Transverse colon (tissue), 4 donors: ENCODE results near the gene PDC. TPM values are rescaled to one million over a fixed set of nuclear protein-coding genes. Genes with fewer than 3 reads are reported as not detected.

Source experiments
- DNase-seq: peaks from one replicate; pipeline ENCODE4 v3.0.0-alpha.2; 2019
- H3K27ac ChIP-seq, 4 donors: fragments of 200-600 bp; sonication (generic); 2 replicates each; pipeline ENCODE4 v1.5.1; 2016 to 2018; ENCODE audit warnings: inconsistent platforms in 4 of 4
- H3K27me3 ChIP-seq: fragments of 200-600 bp; sonication (generic); 2 replicates; pipeline ENCODE4 v1.5.1; 2017; ENCODE audit warnings: inconsistent platforms
- H3K36me3 ChIP-seq, 4 donors: fragments of 200-600 bp; sonication (generic); 2 replicates each; pipeline ENCODE4 v1.5.1; 2017 to 2019; ENCODE audit warnings: inconsistent platforms in 4 of 4
- H3K4me1 ChIP-seq, 4 donors: fragments of 200-600 bp; sonication (generic); 2 replicates each; pipeline ENCODE4 v1.5.1; 2017 to 2020; ENCODE audit warnings: inconsistent platforms in 4 of 4
- H3K4me3 ChIP-seq, 4 donors: fragments of 200-600 bp; sonication (generic); 1 replicate in 1 of 4; 2 replicates in 3 of 4; pipeline versions ENCODE4 v1.5.1 to v1.6.1; 2017 to 2019; ENCODE audit warnings: inconsistent platforms in 4 of 4
- H3K9me3 ChIP-seq, 2 donors: fragments of 200-600 bp; sonication (generic); 2 replicates each; pipeline ENCODE4 v1.5.1; 2017 to 2019; ENCODE audit warnings: inconsistent platforms in 2 of 2
- EP300 ChIP-seq: sonication (generic); formaldehyde crosslinking; IDR thresholded peaks from one replicate; pipeline ENCODE4 v1.6.1; 2017; ENCODE audit warnings: antibody characterized with exemption, low read depth
- POLR2A ChIP-seq: fragments of 450-650 bp; IDR thresholded peaks from one replicate; pipeline ENCODE4 v1.6.1; 2016; ENCODE audit warnings: antibody characterized with exemption, mild to moderate bottlenecking, moderate library complexity
- POLR2AphosphoS5 ChIP-seq, 3 donors: sonication (generic); formaldehyde crosslinking; IDR thresholded peaks; one replicate each; pipeline ENCODE4 v1.6.1; 2016; ENCODE audit warnings: antibody characterized with exemption in 3 of 3
- WGBS, 2 donors: methylation state at CpG; one replicate each; pipeline ENCODE4 v1.1.5; 2018; ENCODE audit warnings: low coverage in 1 of 2; 5-methylcytosine and 5-hydroxymethylcytosine counted together
- in situ Hi-C, 4 donors: fragments of 200-750 bp; cut with MboI; loops; one replicate each; pipeline versions ENCODE4 v1.15.0 to v1.15.1; 2017; ENCODE audit warnings: low sequenced_read_pairs in 3 of 4, low pct_ligation_motif_present in 1 of 4, low pct_unique_long_range_greater_than_20kb in 1 of 4
- intact Hi-C: fragments of 100-400 bp; cut with DNase I; formaldehyde crosslinking; loops from one replicate; pipeline ENCODE4 v1.15.1; 2023; ENCODE audit warnings: low total_unique reads
- total RNA-seq, 4 donors: library from RNA; depleted of rRNA; stranded (reverse); fragments of >200 nt; gene quantifications; one replicate each; pipeline ENCODE4 v1.1.0, GENCODE V29; 2016
- TF ChIP-seq, protein P1 (sequence below), 5 experiments: fragments of 200-600 bp in 3 of 5; fragments of 450-650 bp in 2 of 5; sonication (generic) in 3 of 5; IDR thresholded peaks; 1 replicate in 2 of 5; 2 replicates in 3 of 5; pipeline ENCODE4 v1.5.1; 2016 to 2017; ENCODE audit warnings: antibody characterized with exemption in 5 of 5, inconsistent platforms in 3 of 5, mild to moderate bottlenecking in 2 of 5, moderate library complexity in 1 of 5

The PDC gene
- total RNA-seq, 4 donors from 2014 or later, result not detected

DNA sequence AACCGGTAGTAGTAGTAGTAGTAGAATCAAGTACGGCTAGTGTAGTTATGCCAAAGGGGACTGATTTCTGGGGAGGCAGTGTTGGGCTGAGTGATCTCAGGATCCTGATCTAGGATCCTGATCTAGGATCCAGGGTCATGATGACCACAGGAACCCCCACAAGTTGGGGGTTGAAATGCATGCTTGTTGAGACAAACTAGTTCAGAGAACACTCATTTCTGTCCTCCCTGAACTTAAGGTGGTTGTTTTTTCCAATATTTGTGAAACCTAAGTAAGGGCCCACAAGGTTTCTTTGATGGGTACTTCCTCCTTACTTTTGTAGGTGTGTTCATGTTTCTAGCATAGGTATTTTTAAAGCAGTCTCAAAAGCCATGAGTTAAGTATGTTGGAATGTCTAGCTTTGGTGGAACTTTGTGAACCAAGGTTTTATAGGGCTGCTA, 33.9 kb upstream of the PDC start:
- in situ Hi-C loops, result loop anchor here in 1 of 4 donors (25.0 kb wide), 1 partner anchor 192 kb away; the partner anchor contains the start of gene PTGS2
- H3K36me3 ChIP-seq, result no peaks in the 10 kb centered on the region
- no peak for DNase-seq
- TF ChIP-seq POLR2AphosphoS5 (IDR thresholded peaks at IDR 0.05) (no peak), POLR2A (no peak), EP300 (no peak)
- TF ChIP-seq, protein P1, sequence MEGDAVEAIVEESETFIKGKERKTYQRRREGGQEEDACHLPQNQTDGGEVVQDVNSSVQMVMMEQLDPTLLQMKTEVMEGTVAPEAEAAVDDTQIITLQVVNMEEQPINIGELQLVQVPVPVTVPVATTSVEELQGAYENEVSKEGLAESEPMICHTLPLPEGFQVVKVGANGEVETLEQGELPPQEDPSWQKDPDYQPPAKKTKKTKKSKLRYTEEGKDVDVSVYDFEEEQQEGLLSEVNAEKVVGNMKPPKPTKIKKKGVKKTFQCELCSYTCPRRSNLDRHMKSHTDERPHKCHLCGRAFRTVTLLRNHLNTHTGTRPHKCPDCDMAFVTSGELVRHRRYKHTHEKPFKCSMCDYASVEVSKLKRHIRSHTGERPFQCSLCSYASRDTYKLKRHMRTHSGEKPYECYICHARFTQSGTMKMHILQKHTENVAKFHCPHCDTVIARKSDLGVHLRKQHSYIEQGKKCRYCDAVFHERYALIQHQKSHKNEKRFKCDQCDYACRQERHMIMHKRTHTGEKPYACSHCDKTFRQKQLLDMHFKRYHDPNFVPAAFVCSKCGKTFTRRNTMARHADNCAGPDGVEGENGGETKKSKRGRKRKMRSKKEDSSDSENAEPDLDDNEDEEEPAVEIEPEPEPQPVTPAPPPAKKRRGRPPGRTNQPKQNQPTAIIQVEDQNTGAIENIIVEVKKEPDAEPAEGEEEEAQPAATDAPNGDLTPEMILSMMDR (IDR thresholded peaks at IDR 0.05), result no peak
- intact Hi-C loops, result loop anchor here (5.0 kb wide), 1 partner anchor 913 kb away; no protein-coding TSS in a partner anchor
- H3K4me3 ChIP-seq, result no peak overlapping the region
- WGBS, 2 donors, result 91 to 100% methylated on average over 2 of the region's 2 CpGs
- no peak overlapping the region for H3K27ac ChIP-seq
- H3K4me1 ChIP-seq, result no peaks in the 10 kb centered on the region
- no peaks in the 10 kb centered on the region for H3K9me3 ChIP-seq
- no peaks in the 10 kb centered on the region for H3K27me3 ChIP-seq

DNA sequence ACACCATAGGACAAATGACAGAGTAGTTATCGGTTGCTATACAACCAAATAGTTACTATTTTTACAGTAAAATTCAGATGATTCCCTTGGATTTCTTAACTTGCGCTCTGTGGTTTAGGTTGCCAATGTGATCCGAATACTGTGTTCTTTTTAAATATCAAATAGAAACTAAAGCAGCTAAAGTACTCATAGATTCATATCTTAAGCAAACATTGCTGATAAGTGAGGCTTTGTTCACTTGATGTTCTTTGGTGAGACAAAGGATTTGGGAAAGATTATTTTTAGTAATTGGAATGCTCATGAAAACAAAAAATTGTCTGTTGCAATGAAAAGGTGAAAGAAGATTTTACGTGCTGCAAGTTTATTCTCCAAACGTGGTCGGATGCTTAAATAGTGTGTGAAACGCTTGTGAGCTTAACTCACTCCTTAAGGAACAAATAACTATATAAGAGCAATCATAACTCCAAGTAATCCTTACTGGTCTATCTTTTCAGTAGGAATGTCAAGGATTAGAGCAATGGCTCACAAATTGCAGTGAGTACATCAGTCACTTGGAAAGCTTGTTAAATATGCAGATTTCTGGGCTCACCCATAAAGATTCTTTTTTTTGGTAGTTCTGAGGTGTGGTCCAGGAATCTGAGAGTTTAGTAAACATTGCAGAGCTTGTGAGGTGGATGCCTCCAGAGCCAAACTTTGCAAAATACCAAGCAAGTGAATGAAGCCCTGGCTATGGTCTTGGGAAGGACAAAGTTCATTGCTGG, 31.8 kb upstream of the PDC start:
- no peaks in the 10 kb centered on the region for H3K36me3 ChIP-seq
- in situ Hi-C loops, result loop anchor here in 1 of 4 donors (25.0 kb wide), 1 partner anchor 195 kb away; the partner anchor contains the start of gene PTGS2
- H3K9me3 ChIP-seq, result no peaks in the 10 kb centered on the region
- H3K27ac ChIP-seq, result no peak overlapping the region
- no peak for DNase-seq
- intact Hi-C loops, result loop anchor here (5.0 kb wide), 1 partner anchor 910 kb away; no protein-coding TSS in a partner anchor
- no peak for TF ChIP-seq EP300
- TF ChIP-seq POLR2AphosphoS5 (IDR thresholded peaks at IDR 0.05), result no peak
- TF ChIP-seq, protein P1 (IDR thresholded peaks at IDR 0.05), result no peak
- TF ChIP-seq POLR2A, result no peak
- H3K27me3 ChIP-seq, result no peaks in the 10 kb centered on the region
- H3K4me3 ChIP-seq, result no peak overlapping the region
- no peaks in the 10 kb centered on the region for H3K4me1 ChIP-seq
- 55 to 66% methylated on average over 7 of the region's 7 CpGs for WGBS, 2 donors

DNA sequence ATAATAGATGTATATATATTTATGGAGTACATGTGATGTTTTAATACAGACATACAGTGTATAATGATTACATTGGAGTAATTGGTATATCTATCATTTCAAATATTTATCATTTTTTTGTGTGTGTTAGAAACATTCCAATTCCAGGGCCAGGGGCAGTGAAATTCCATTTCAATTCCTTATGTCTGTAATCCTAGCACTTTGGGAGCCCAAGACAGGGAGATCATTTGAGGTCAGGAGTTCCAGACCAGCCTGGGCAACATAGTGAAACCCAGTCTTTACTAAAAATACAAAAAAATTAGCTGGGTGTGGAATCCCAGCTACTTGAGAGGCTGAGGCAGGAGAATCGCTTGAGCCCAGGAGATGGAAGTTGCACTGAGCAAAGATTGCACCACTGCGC, 30.4 kb upstream of the PDC start:
- DNase-seq, result no peak
- intact Hi-C loops (loop anchor here (5.0 kb wide), 1 partner anchor 909 kb away; no protein-coding TSS in a partner anchor), in situ Hi-C loops (loop anchor here in 1 of 4 donors (25.0 kb wide), 1 partner anchor 196 kb away; the partner anchor contains the start of gene PTGS2)
- 95% methylated on average over 2 of the region's 2 CpGs for WGBS, 2 donors
- Histone ChIP-seq H3K4me1 (no peaks in the 10 kb centered on the region), H3K4me3 (no peak overlapping the region), H3K9me3 (no peaks in the 10 kb centered on the region), H3K27me3 (no peaks in the 10 kb centered on the region), H3K27ac (no peak overlapping the region), H3K36me3 (no peaks in the 10 kb centered on the region)
- TF ChIP-seq POLR2A (no peak), EP300 (no peak), POLR2AphosphoS5 (IDR thresholded peaks at IDR 0.05) (no peak)
- TF ChIP-seq, protein P1 (IDR thresholded peaks at IDR 0.05), result no peak

DNA sequence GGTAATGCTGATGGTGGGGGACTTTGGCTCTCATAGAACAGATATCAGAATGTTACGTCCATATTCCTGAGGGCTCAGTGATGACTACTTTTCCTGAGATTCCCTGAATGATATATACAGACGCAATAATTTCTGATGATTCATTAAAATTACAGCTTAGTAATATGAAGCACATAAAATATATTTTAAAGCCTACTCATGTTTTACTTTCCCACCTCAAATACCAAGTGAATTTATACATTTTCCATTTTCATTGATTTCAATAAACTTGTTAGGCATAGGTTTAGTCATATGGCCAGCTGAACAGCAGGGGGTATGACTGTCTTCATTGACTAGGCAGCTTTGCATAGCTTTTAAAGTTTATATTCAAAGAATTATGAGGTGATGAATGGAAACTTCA, 26.2 kb upstream of the PDC start:
- intact Hi-C loops, result no loop called here
- 95 to 99% methylated on average over 2 of the region's 2 CpGs for WGBS, 2 donors
- Histone ChIP-seq H3K36me3 (no peaks in the 10 kb centered on the region), H3K4me1 (no peaks in the 10 kb centered on the region), H3K27me3 (no peaks in the 10 kb centered on the region), H3K4me3 (no peak overlapping the region), H3K9me3 (no peaks in the 10 kb centered on the region), H3K27ac (no peak overlapping the region)
- no peak for DNase-seq
- TF ChIP-seq POLR2A, result no peak
- TF ChIP-seq POLR2AphosphoS5 (IDR thresholded peaks at IDR 0.05), result no peak
- TF ChIP-seq EP300, result no peak
- TF ChIP-seq, protein P1 (IDR thresholded peaks at IDR 0.05), result no peak
- in situ Hi-C loops, result loop anchor here in 2 of 4 donors (10.0 to 25.0 kb wide), 2 partner anchors 200 to 498 kb away; partner anchors contain the start of gene PTGS2 (in 1 of the 2)
